ENCODE measurements around the gene DLGAP4. TPM values are rescaled to one million over a fixed set of nuclear protein-coding genes. Genes with fewer than 3 reads are reported as not detected.
"Not testable (repeated sequence)": the region's sequence is repeated elsewhere in the genome, so short reads cannot be mapped to it uniquely, and the experiment has no call there.

The DLGAP4 gene
- total RNA-seq, 1 donor from 2014 or later, result 113 TPM

DNA sequence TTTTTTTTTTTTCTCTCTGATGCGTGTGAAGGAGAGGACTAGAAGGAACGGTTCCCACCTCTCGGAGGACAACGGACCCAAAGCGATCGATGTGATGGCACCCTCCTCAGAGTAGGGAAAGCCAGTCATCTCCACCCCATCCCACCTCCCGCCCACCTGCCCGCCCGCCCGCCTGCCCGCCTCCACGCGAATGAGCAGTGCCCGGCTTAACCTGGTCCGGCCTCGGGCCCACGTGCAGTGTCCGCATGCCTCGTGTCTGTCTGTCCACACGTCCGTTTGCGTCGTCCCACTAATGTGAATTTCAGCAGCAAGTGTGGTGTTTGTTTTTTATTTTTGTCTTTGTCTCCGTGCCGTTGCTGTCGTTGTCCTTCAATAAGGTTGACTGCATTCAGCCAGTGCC lies 193.1 kb downstream of the DLGAP4 start:
- DNase-seq (ENCODE audit: low spot score) (no peak), ATAC-seq (no peak)
- intact Hi-C loops (cut with DNase I), result no loop called here

DNA sequence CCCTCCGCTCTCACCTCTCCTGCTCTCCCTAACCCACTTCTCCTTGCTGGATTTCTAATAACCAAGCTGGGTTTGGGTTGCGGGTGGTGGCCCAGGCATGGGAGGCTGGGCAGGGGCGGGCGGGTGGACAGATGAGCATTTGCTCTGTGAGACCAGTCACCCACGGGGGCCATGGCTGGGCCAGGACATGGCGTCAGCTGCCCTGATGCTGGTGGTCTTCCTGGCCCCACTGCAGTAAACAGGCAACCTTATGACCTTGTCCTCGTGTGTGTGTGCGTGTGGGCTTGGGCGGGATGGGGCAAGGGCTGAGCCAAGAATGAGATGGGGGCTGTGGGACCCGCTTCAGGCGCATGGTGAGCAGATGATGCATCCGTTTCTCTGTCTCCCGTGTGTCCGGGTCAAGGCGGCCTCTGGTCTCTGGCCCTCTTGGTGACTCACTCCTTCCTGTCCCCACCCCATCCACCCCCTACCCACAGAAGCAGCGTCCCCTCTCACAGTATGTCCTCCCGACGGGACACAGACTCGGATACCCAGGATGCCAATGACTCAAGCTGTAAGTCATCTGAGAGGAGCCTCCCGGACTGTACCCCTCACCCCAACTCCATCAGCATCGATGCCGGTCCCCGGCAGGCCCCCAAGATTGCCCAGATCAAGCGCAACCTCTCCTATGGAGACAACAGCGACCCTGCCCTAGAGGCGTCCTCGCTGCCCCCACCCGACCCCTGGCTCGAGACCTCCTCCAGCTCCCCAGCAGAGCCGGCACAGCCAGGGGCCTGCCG lies 193.8 kb downstream of the DLGAP4 start:
- intact Hi-C loops (cut with DNase I), result no loop called here
- DNase-seq (ENCODE audit: low spot score), result no peak
- ATAC-seq, result no peak

DNA sequence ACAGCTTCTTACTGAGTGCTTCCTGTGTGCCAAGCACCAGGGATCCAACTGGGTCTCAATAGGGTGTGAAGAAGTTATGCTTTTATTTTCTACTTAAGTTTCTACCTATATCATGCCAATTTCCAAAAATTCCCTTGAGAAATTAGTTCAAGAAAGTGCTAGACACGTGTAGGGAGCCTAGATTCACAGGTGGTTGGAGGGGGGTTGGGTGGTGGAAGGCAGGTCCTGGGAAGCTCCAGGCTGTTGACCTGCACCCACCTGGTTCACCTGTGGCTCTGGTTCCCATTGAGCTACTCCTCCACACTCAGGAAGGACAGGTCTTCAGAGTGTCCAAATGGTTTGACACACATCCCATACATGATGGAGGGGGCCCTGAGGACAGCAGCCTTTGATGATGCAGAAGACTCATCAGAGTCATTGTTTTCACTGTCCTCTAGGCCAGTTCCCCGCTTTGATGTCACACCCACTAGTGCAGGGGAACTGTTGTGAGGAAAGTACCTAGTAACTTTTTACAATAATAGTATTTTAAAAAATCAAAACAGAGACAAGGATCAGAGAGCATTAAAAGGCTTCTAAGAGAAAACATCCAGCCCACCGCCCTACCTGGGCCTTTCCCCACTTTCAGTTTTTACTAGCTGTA lies 195.3 kb downstream of the DLGAP4 start:
- no peak for ATAC-seq
- intact Hi-C loops (cut with DNase I), result no loop called here
- no peak for DNase-seq (ENCODE audit: low spot score)

DNA sequence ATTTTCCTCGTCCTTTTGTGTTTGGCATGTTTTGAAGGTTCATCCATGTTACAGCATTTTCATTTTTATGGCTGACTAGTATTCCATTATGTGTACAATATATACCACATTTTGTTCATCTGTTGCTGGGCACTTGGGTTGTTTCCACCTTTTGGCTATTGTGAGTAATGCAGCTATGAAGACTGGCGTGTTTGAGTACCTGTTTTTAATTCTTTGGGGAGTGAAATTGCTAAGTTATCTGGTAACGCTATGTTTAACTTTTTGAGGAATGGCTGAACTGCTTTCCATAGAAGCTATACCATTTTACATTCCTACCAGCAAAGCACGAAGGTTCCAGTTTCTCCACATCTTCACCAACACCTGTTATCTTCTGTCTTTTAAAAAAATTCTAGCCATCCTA lies 198.2 kb downstream of the DLGAP4 start:
- intact Hi-C loops (cut with DNase I), result no loop called here
- ATAC-seq (no peak), DNase-seq (ENCODE audit: low spot score) (no peak)

DNA sequence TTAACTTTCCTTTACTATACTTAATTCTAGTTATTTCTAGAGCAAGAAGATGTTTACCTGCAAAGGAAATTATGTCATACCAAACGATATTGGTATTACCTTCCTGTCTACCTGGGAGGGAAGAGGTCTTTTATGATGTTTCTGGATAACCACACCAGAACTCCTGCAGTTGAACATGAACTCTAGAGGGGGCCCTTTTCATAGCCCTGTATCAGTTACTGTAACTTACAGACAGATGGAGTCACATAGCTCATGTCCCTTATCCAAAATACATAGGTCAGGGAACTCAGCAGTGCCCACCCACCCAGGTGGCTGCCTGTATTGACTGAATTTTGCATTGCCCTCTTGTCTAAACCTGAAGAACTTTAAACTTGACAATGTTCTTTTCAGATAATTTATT lies 200.1 kb downstream of the DLGAP4 start:
- no peak for ATAC-seq
- intact Hi-C loops (cut with DNase I), result no loop called here
- DNase-seq (ENCODE audit: low spot score), result no peak

DNA sequence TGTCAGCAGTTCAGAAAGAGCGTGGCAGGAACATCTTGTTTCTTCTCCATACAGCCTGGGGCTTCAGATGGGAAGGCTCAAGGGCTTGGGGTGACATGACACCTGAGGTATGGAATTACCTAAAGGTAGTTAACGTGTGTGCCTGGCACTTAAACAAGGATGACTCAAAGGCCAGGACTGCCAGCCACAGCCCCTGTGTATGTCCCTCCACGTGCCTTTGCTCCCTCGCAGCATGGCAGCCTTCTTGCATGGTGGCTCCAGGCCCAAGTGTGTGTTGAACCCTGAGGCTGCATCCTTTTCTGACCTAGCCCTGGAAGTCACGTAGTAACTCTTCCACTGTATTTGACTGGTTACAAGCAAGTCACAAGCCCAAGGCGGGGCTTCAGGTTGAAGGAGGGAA lies 201.6 kb downstream of the DLGAP4 start:
- no peak for ATAC-seq
- intact Hi-C loops (cut with DNase I), result no loop called here
- no peak for DNase-seq (ENCODE audit: low spot score)

DNA sequence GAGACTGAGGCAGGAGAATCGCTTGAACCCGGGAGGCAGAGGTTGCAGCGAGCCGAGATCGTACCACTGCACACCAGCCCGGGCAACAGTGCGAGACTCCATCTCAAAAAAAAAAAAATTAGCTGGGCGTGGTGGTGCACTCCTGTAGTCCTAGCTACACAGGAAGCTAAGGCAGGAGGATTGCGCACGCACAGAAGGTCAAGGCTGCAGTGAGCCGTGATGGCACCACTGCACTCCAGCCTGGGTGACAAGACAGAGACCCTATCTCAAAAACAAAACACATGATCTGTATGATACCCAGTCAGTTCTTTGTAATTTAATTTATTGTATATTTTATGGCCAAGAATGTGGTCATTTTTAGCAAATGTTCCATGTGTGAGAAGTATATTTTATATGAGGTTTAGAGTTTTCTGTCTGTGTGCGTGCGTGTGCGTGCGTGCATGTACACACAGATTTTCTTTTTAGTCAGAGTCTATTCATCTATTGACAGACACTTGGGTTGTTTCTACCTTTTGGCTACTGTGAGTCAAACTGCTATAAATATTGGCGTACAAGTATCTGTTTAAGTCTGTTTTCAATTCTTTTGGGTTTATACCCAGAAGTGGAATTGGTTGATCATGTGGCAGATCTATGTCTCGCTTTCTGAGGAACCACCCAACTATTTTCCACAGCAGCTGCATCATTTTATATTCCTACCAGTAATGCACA lies 213.0 kb downstream of the DLGAP4 start:
- intact Hi-C loops (cut with DNase I), result no loop called here
- DNase-seq (ENCODE audit: low spot score) (no peak), ATAC-seq (no peak)

DNA sequence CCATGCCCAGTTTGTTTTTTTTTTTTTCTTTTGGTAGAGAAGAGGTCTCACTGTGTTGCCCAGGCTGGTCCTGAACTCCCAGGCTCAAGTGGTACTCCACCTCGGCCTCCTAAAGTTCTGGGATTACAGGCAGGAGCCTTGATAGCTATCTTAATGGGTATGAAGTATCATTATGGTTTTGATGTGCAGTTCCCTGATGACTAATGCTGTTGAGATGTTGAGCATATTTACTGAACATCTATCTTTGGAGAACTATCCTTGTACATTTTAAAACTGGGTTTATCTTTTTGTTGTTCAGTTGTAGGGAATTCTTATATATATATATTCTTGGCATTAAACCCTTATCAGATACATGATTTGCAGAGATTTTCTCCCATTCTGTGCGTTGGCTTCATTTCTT lies 213.8 kb downstream of the DLGAP4 start:
- DNase-seq (ENCODE audit: low spot score) (no peak), ATAC-seq (no peak)
- intact Hi-C loops (cut with DNase I), result no loop called here

DNA sequence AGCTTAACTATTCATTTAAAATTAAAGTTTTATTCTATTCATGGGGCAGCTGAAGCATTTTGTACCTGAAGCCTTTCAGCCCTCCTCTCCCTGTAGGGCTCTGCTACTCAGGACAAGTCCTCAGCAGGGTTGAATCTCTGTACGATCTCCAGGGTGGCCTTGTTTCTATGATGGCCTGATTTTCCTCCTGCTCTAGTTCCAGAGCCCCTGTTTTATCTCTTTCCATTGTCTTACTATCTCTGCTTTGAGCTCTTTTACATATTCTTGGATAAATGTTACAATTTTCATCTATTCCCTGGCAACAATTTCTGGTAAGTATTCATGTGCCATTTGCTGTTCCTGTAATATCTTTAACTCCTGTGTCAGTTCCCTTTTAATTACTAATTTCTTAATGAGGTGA lies 215.4 kb downstream of the DLGAP4 start:
- intact Hi-C loops (cut with DNase I), result no loop called here
- DNase-seq (ENCODE audit: low spot score) (no peak), ATAC-seq (no peak)

DNA sequence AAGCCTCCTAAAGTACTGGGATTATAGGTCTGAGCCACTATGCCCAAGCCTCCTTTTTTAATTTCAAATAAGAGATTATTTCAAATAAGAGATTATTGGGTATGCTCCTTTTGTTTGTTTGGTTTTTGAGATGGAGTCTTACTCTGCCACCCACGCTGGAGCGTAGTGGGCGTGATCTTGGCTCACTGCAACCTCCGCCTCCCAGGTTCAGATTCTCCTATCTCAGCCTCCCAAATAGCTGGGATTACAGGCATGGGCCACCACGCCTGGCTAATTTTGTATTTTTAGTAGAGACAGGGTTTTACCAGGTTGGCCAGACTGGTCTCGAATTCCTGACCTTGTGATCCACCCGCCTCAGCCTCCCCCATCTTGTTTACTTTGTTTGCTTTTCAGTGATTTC lies 216.3 kb downstream of the DLGAP4 start:
- intact Hi-C loops (cut with DNase I); ATAC-seq; DNase-seq (ENCODE audit: low spot score): not testable (repeated sequence)

DNA sequence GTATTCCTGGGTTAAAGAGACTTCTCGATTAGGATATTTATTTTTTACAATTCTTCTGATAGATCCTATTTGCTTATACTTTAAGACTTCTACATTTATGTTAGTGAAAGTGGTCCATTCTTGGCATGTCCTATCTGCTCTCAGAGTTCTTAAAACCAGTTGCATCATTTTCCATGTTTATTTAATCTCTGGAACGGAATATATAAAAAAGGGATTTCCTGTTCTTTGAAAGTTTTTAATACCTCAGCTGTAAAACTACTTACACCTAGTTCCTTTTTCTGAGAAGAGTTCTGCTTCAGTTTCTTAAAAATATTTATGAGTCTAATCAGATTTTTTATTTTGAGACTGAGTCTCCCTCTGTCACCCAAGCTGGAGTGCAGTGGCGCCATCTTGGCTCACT lies 217.2 kb downstream of the DLGAP4 start:
- intact Hi-C loops (cut with DNase I), result no loop called here
- DNase-seq (ENCODE audit: low spot score), result no peak
- no peak for ATAC-seq

DNA sequence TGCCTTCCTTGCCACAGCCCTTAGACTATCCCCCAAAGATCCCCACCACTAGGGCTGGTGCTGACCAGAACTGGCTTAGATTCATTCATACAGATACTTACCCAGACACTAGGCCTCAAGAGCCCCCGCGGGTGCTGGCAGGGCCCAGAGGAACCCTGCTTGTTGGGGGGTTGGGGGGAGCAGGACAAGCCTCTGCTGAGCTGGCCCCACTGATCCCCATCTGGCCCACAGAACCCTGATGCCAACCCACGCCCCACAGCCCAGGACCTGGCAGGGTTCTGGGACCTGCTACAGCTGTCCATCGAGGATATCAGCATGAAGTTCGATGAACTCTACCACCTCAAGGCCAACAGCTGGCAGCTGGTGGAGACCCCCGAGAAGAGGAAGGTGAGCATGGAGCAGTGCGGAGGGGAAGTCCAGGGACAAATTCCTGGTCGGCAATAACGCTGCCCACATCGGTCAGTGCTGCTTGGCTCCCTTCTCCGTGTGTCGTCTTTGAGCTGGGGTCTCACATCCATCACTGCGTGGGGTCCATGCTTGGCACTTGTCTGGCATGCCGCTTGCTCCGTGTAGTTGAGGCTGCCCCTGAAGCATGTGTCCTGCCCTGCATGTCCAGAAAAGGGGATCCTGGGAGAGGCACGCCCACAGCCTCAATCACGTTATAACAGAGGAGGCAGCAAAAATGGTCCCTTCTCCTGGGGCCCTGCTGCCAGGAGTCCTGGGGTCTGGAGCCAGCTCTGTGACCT lies 219.7 kb downstream of the DLGAP4 start:
- intact Hi-C loops (cut with DNase I), result no loop called here
- no peak for ATAC-seq
- peak; percentile 51 for DNase-seq (ENCODE audit: low spot score)

DNA sequence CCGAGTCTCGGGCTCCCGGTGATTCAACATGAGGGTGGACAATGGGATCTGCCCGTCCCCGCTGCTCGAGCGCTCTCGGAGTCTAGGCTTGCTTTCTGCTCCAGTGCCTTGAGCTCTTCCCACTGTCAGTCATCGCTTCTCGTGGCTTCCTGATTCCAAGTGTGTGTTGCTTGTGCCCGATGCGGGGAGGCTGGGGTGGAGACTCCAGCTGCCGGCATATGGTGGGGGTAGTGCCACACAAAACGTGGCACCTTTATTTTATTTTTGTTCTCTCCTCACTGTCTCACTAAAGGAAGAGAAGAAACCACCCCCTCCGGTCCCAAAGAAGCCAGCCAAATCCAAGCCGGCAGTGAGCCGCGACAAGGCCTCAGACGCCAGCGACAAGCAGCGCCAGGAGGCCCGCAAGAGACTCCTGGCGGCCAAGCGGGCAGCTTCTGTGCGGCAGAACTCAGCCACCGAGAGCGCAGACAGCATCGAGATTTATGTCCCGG lies 220.4 kb downstream of the DLGAP4 start:
- ATAC-seq, result no peak
- DNase-seq (ENCODE audit: low spot score), result peak; percentile 50
- intact Hi-C loops (cut with DNase I), result no loop called here

DNA sequence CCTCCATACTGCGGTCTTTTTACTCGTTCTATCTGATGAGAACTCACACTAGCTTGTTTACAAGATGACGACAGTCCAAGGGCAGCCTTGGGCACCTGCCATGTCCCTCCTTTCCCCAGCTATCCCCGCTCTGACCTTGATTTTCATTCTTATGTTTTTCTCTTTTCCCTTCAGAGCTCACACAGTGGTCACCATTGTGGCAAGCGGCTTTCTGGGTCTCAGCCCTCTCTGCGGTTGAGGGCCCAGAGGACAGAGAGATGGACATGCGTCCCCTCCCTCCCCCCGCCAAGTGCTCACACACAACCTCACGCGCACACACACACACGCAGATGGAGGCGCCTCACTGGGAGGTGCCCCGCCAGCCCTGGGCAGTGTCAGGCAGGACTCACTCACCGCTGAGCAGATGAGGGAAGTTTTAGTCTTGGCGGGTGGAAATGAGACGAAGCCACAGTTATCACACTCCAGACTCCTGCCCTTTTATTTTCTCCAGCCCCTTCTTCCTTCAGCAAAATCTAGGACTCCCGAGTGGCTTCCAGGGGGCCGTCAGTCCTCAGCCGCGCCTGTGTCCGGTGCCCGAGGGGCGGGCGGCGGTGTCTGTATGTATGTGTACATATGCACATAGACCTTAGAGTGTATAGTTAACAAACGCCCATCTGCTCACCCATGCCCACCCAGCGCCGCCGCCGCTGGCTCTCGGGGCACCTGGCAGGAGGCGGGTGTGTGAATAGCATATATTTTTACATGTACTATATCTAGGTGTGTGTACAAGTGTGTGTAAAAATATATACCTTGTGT lies 221.4 kb downstream of the DLGAP4 start:
- intact Hi-C loops (cut with DNase I), result no loop called here
- peak; percentile 48 for ATAC-seq
- peak; percentile 54 for DNase-seq (ENCODE audit: low spot score)

DNA sequence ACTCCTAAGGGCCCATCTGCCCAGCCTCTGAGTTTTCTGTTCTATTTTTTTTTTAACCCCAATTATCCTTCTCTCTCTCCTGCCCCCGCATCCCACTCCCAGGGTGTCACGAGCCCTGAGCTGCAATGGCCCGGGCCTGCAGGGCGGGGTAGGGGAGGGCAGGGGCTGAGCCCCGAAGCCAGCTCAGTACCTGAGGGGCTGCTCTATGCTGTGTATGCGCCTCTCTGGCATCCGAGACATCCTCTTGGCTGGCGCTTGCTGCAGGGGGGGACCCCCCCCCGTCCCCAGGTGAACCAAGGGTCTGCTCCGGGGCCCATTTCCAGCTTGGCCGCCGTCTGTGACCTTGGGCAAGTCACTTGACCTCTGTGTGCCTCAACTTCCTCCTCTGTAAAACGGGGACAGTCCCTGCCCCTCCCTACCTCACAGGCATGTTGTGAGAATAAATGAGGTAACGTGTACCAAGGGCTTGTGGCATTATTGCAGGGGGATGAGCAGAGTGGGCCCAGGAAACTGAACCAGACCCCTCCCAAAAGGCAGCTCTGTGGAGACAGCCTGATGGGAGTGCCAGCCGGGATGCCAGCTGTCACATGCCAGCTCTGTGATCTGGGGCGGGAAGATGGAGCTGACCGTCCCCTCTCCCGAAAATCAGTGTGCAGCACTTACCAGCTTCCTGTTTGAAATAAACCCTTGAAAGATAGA lies 222.2 kb downstream of the DLGAP4 start:
- peak; percentile 41 for DNase-seq (ENCODE audit: low spot score)

DNA sequence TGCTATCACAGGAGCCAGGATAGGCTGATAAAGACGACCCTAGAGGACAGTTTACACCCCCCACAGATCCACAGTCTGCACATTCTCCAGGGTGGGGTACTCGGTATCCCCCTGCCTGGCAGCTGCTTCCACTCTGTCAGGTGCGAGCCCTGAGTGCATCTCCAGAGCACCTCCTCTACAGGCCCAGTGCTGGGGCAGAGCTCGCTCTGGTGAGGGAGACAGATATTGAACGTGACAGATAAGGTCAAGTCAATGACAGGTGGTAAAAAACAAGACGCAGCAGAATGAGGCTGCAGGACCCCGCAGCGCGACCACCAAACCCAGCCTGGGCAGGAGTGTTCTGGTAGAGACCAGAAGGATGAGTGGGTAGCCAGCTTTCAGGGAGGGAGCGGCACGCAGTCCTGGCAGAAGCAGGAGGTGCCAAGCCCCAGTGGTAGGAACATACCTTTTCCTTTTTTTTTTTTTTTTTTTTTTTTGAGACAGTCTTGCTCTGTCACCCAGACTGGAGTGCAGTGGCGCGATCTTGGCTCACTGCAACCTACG lies 222.8 kb downstream of the DLGAP4 start:
- intact Hi-C loops (cut with DNase I), result no loop called here
- peak; percentile 9 for ATAC-seq

More for the DNA sequence above, 222.2 kb downstream of the DLGAP4 start:
- peak; percentile 15 for ATAC-seq
- intact Hi-C loops (cut with DNase I), result no loop called here

DNA sequence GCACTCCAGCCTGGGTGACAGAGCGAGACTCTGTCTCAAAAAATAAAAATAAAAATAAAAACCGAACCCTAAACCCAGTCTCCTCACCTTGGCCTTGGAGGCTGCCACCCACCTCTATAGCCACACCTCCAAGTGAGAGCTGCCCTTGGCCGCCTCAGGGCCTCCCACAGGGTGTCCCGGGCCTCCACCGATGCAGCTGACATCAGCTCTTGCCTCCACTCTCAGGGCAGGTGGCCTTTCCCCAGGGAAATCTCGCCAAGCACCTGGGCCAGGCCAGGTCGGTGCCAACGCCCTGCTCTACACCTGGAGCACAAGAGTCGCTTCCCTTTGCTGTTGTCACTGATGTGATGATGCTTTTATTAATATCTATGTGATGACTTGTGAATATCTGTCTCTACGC lies 226.2 kb downstream of the DLGAP4 start:
- intact Hi-C loops (cut with DNase I), result no loop called here
- DNase-seq (ENCODE audit: low spot score), result no peak
- no peak for ATAC-seq

More for the DNA sequence above, 222.8 kb downstream of the DLGAP4 start:
- peak; percentile 45 for DNase-seq (ENCODE audit: low spot score)

DNA sequence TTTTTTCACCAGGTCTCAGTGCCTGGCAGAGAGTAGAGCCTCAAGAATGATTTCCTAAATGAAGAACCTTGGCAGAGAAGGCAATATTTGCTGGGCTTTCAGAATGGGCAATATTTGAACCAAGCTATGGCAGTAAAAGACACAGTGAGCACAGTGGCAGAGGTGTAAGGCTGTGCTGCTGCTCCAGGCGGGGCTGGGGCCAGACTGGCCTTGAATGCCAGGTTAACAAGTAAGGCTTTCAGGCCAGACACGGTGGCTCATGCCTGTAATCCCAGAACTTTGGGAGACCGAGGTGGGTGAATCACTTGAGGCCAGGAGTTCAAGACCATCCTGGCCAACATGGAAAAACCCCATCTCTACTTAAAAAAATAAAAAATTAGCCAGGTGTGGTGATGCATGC lies 226.7 kb downstream of the DLGAP4 start:
- no peak for DNase-seq (ENCODE audit: low spot score)
- ATAC-seq, result no peak
- intact Hi-C loops (cut with DNase I), result no loop called here

All from sciatic nerve (tissue), 2 donors.